Middle frontal gyrus (tissue), 1 donor: ENCODE data around the gene TREML4.
"Not testable (repeated sequence)": the region's sequence is repeated elsewhere in the genome, so short reads cannot be mapped to it uniquely, and the experiment has no call there.

Source experiments
- DNase-seq: peaks from one replicate; pipeline ENCODE4 v3.0.0-alpha.2; 2015; ENCODE audit warnings: low spot score; ENCODE audit errors: extremely low spot score

The TREML4 gene

GRCh38 chr6:41204156-41204555 is 24.0 kb upstream of the TREML4 start:
- no peak for DNase-seq

- no peak for DNase-seq
These were observed 19.6 kb upstream of the TREML4 start for GRCh38 chr6:41208439-41209106.

- no peak for DNase-seq
These were observed 18.4 kb upstream of the TREML4 start for GRCh38 chr6:41209547-41210320.

GRCh38 chr6:41214559-41215238 is 13.4 kb upstream of the TREML4 start:
- DNase-seq, result no peak

- no peak for DNase-seq
These were observed 12.4 kb upstream of the TREML4 start for GRCh38 chr6:41215777-41216176.

- no peak for DNase-seq
These were observed 11.5 kb upstream of the TREML4 start for GRCh38 chr6:41216616-41217015.

- DNase-seq, result no peak
These were observed 6.1 kb upstream of the TREML4 start for GRCh38 chr6:41222045-41222444.

GRCh38 chr6:41222513-41222912 is 5.6 kb upstream of the TREML4 start:
- DNase-seq, result no peak

GRCh38 chr6:41224800-41225199 is 3.3 kb upstream of the TREML4 start:
- no peak for DNase-seq

GRCh38 chr6:41226752-41227151 is 1.4 kb upstream of the TREML4 start:
- DNase-seq, result no peak

GRCh38 chr6:41228616-41229015 is 467 bp downstream of the TREML4 start:
- no peak for DNase-seq

- DNase-seq, result no peak
These were observed 1.6 kb downstream of the TREML4 start for GRCh38 chr6:41229721-41230120.

GRCh38 chr6:41231246-41231645 is 3.1 kb downstream of the TREML4 start:
- no peak for DNase-seq

GRCh38 chr6:41232667-41233066 is 4.5 kb downstream of the TREML4 start:
- no peak for DNase-seq

- DNase-seq, result no peak
These were observed 8.1 kb downstream of the TREML4 start for GRCh38 chr6:41236276-41236675.

GRCh38 chr6:41237128-41237527 is 9.0 kb downstream of the TREML4 start:
- DNase-seq, result no peak

GRCh38 chr6:41239467-41240159 is 11.5 kb downstream of the TREML4 start:
- no peak for DNase-seq

GRCh38 chr6:41246529-41246928 is 18.4 kb downstream of the TREML4 start:
- DNase-seq, result not testable (repeated sequence)

- DNase-seq, result no peak
These were observed 19.2 kb downstream of the TREML4 start for GRCh38 chr6:41247288-41247865.

GRCh38 chr6:41247882-41248705 is 19.9 kb downstream of the TREML4 start:
- DNase-seq, result no peak
